Measurements from ENCODE around the gene NDE1. TPM values are rescaled to one million over a fixed set of nuclear protein-coding genes. Genes with fewer than 3 reads are reported as not detected.

NDE1 gene
- total RNA-seq, 2 donors from 2014 or later, result 60.5 to 69.2 TPM

DNA sequence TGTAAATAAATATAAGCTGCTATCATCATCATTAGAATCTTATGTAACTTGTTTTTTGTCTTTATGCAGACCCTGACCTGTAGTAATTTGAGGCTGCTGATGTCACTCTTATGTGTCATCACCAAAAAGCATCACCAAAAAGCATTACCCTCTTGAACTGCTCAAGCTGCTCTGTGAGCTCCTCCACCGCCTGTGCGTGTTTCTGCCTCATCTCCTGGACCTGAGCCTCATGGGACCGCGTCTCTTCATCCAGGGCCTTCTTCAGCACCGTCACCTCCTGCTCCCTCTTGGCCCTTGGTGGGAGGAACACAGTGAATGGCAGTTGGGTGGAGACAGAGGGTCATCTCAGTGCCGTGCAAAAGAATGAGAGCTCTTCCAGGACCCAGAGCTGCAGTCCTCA lies 82.4 kb downstream of the NDE1 start:
- H3K9me3 ChIP-seq (ENCODE audit: control insufficient read depth, low read length), result no peaks in the 10 kb centered on the region
- Mint-ChIP-seq H3K4me3 (no peak overlapping the region), H3K36me3 (ENCODE audit: low read depth) (no peaks in the 10 kb centered on the region), H3K27ac (no peak overlapping the region), H3K9me3 (no peaks in the 10 kb centered on the region), H3K27me3 (ENCODE audit: insufficient read depth) (no peaks in the 10 kb centered on the region), H3K4me1 (no peaks in the 10 kb centered on the region)
- no peak overlapping the region for H3K9ac ChIP-seq (ENCODE audit: extremely low read depth, low read length, poor library complexity, severe bottlenecking)
- 92 to 98% methylated on average over 5 to 6 of the region's 6 CpGs for WGBS, 2 experiments (ENCODE audit: insufficient coverage in 1 of 2, insufficient read length in 1 of 2)
- no peaks in the 10 kb centered on the region for H3K36me3 ChIP-seq (ENCODE audit: control insufficient read depth, insufficient read depth, low read length)
- H3K4me3 ChIP-seq (ENCODE audit: low read length), result no peak overlapping the region
- H3K27me3 ChIP-seq (ENCODE audit: control insufficient read depth, insufficient read depth, low read length, poor library complexity, severe bottlenecking), result no peaks in the 10 kb centered on the region
- H3K4me1 ChIP-seq (ENCODE audit: control insufficient read depth, insufficient read depth, low read length), result no peaks in the 10 kb centered on the region
- TF ChIP-seq, protein P1, sequence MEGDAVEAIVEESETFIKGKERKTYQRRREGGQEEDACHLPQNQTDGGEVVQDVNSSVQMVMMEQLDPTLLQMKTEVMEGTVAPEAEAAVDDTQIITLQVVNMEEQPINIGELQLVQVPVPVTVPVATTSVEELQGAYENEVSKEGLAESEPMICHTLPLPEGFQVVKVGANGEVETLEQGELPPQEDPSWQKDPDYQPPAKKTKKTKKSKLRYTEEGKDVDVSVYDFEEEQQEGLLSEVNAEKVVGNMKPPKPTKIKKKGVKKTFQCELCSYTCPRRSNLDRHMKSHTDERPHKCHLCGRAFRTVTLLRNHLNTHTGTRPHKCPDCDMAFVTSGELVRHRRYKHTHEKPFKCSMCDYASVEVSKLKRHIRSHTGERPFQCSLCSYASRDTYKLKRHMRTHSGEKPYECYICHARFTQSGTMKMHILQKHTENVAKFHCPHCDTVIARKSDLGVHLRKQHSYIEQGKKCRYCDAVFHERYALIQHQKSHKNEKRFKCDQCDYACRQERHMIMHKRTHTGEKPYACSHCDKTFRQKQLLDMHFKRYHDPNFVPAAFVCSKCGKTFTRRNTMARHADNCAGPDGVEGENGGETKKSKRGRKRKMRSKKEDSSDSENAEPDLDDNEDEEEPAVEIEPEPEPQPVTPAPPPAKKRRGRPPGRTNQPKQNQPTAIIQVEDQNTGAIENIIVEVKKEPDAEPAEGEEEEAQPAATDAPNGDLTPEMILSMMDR (conservative IDR thresholded peaks at IDR 0.05), result no peak
- H3K27ac ChIP-seq (ENCODE audit: low read depth, low read length), result no peak overlapping the region
- no peak for DNase-seq

DNA sequence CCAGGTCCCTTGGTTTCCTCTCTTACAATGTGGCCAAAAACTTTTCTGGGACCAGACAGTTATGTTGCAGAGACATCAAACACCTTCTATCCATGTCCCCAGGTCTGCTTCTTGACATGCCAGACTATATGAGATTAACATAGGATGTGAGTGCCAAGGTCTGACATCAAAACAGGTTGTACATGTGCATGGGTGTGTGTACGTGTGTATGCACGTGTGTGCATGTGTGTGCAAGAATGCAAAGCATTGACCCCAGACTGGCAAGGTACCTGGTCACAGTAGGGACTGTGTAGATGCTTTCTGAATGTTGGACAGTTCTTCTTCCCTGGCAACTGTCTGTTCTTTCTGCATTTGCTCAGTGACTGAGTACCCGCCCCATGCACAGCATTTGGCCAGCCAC lies 85.6 kb downstream of the NDE1 start:
- no peaks in the 10 kb centered on the region for H3K4me1 Mint-ChIP-seq
- no peaks in the 10 kb centered on the region for H3K27me3 Mint-ChIP-seq (ENCODE audit: insufficient read depth)
- H3K9me3 Mint-ChIP-seq, result no peaks in the 10 kb centered on the region
- DNase-seq, result no peak
- H3K27ac Mint-ChIP-seq, result no peak overlapping the region
- H3K36me3 Mint-ChIP-seq (ENCODE audit: low read depth), result no peaks in the 10 kb centered on the region
- no peak overlapping the region for H3K9ac ChIP-seq (ENCODE audit: extremely low read depth, low read length, poor library complexity, severe bottlenecking)
- 91 to 93% methylated on average over 3 of the region's 3 CpGs for WGBS, 2 experiments (ENCODE audit: insufficient coverage in 1 of 2, insufficient read length in 1 of 2)
- TF ChIP-seq, protein P1 (conservative IDR thresholded peaks at IDR 0.05), result no peak
- H3K4me1 ChIP-seq (ENCODE audit: control insufficient read depth, insufficient read depth, low read length), result no peaks in the 10 kb centered on the region
- H3K4me3 Mint-ChIP-seq, result no peak overlapping the region
- H3K27ac ChIP-seq (ENCODE audit: low read depth, low read length), result no peak overlapping the region
- no peaks in the 10 kb centered on the region for H3K9me3 ChIP-seq (ENCODE audit: control insufficient read depth, low read length)
- no peaks in the 10 kb centered on the region for H3K27me3 ChIP-seq (ENCODE audit: control insufficient read depth, insufficient read depth, low read length, poor library complexity, severe bottlenecking)
- H3K4me3 ChIP-seq (ENCODE audit: low read length), result no peak overlapping the region
- H3K36me3 ChIP-seq (ENCODE audit: control insufficient read depth, insufficient read depth, low read length), result no peaks in the 10 kb centered on the region

DNA sequence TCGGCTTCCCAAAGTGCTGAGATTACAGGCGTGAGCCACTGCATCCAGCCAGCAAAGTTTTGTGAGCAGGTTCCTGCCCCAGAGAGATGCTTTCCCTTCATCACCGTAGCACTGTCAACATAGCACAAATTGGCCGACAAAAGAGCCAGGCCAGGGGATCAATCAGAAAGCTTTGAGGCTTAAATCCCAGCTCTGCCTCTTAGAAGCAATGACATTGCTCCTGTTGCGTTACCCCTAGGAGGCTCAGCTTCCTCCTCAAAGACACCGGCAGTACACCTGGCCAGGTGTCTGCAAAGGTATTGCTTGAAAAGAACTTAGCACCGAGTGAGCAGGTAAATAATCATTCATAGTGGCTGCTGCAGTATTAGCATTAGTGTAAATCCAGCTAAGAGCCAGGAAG lies 86.5 kb downstream of the NDE1 start:
- no peaks in the 10 kb centered on the region for H3K36me3 Mint-ChIP-seq (ENCODE audit: low read depth)
- H3K36me3 ChIP-seq (ENCODE audit: control insufficient read depth, insufficient read depth, low read length), result no peaks in the 10 kb centered on the region
- no peak overlapping the region for H3K4me3 ChIP-seq (ENCODE audit: low read length)
- 85 to 87% methylated on average over 6 to 7 of the region's 7 CpGs for WGBS, 2 experiments (ENCODE audit: insufficient coverage in 1 of 2, insufficient read length in 1 of 2)
- H3K27me3 Mint-ChIP-seq (ENCODE audit: insufficient read depth), result no peaks in the 10 kb centered on the region
- H3K4me1 Mint-ChIP-seq, result no peaks in the 10 kb centered on the region
- H3K4me3 Mint-ChIP-seq, result no peak overlapping the region
- no peaks in the 10 kb centered on the region for H3K4me1 ChIP-seq (ENCODE audit: control insufficient read depth, insufficient read depth, low read length)
- TF ChIP-seq, protein P1 (conservative IDR thresholded peaks at IDR 0.05), result no peak
- no peak overlapping the region for H3K27ac ChIP-seq (ENCODE audit: low read depth, low read length)
- H3K27ac Mint-ChIP-seq, result no peak overlapping the region
- no peaks in the 10 kb centered on the region for H3K9me3 Mint-ChIP-seq
- no peak for DNase-seq
- no peaks in the 10 kb centered on the region for H3K27me3 ChIP-seq (ENCODE audit: control insufficient read depth, insufficient read depth, low read length, poor library complexity, severe bottlenecking)
- no peak overlapping the region for H3K9ac ChIP-seq (ENCODE audit: extremely low read depth, low read length, poor library complexity, severe bottlenecking)
- H3K9me3 ChIP-seq (ENCODE audit: control insufficient read depth, low read length), result no peaks in the 10 kb centered on the region
